PFSK-1 (cell line): Measurements from ENCODE around the gene SPG7.

Experiments
- FOXP2 ChIP-seq: optimal IDR thresholded peaks from 2 replicates; pipeline ENCODE3; 2011; ENCODE audit warnings: borderline replicate concordance, control low read depth, inconsistent platforms; ENCODE audit not compliant: insufficient read depth; ENCODE audit errors: extremely low read length, extremely low read depth
- POLR2AphosphoS5 ChIP-seq: IDR thresholded peaks from 2 replicates; pipeline ENCODE4 v1.6.1; 2012; ENCODE audit warnings: low read depth, mild to moderate bottlenecking, control low read depth, low read length, moderate library complexity
- SIN3A ChIP-seq: IDR thresholded peaks from 2 replicates; pipeline ENCODE4 v1.6.1; 2012; ENCODE audit warnings: mild to moderate bottlenecking, low read length, moderate library complexity, borderline replicate concordance; ENCODE audit not compliant: insufficient read depth
- TAF1 ChIP-seq: IDR thresholded peaks from 2 replicates; pipeline ENCODE4 v1.6.1; 2012; ENCODE audit warnings: low read length, control low read depth, borderline replicate concordance; ENCODE audit not compliant: insufficient read depth
- TF ChIP-seq, protein P1 (sequence below), 2 experiments: IDR thresholded peaks; 2 replicates each; pipeline versions ENCODE4 v1.6.1 to v1.8.0; 2011 to 2012; ENCODE audit warnings: low read depth in 2 of 2, low read length in 2 of 2, control low read depth in 1 of 2, inconsistent platforms in 1 of 2, mild to moderate bottlenecking in 1 of 2, moderate library complexity in 1 of 2; ENCODE audit not compliant: insufficient read depth in 1 of 2

DNA sequence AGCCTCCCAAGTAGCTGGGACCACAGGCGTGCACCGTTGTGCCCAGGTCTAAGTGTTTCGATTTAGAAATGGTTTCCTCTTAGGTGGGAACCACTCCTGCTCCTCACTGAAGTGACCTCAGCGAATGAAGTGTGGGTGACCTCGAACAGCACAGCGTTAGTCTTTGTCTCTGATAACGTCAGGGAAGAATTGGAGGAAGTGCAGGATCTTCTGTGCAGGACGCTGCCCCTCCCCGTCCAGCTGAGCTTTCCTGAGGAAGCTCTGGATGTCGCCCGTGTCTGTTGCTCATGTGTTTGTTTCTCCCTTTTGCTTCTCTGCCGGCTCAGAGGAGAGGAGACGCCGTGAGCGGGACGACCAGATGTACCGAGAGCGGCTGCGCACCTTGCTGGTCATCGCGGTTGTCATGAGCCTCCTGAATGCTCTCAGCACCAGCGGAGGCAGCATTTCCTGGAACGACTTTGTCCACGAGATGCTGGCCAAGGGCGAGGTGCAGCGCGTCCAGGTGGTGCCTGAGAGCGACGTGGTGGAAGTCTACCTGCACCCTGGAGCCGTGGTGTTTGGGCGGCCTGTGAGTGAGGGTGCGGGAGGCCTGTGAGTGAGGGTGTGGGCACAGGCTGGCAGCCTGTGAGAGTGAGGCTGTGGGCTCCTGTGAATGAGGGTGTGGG, 15.6 kb downstream of the SPG7 start:
- TF ChIP-seq, protein P1, sequence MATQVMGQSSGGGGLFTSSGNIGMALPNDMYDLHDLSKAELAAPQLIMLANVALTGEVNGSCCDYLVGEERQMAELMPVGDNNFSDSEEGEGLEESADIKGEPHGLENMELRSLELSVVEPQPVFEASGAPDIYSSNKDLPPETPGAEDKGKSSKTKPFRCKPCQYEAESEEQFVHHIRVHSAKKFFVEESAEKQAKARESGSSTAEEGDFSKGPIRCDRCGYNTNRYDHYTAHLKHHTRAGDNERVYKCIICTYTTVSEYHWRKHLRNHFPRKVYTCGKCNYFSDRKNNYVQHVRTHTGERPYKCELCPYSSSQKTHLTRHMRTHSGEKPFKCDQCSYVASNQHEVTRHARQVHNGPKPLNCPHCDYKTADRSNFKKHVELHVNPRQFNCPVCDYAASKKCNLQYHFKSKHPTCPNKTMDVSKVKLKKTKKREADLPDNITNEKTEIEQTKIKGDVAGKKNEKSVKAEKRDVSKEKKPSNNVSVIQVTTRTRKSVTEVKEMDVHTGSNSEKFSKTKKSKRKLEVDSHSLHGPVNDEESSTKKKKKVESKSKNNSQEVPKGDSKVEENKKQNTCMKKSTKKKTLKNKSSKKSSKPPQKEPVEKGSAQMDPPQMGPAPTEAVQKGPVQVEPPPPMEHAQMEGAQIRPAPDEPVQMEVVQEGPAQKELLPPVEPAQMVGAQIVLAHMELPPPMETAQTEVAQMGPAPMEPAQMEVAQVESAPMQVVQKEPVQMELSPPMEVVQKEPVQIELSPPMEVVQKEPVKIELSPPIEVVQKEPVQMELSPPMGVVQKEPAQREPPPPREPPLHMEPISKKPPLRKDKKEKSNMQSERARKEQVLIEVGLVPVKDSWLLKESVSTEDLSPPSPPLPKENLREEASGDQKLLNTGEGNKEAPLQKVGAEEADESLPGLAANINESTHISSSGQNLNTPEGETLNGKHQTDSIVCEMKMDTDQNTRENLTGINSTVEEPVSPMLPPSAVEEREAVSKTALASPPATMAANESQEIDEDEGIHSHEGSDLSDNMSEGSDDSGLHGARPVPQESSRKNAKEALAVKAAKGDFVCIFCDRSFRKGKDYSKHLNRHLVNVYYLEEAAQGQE (IDR thresholded peaks at IDR 0.05; ENCODE audit: insufficient read depth in 1 of 2, low read depth in 2 of 2, low read length in 2 of 2), result no peak
- TF ChIP-seq POLR2AphosphoS5 (no peak), TAF1 (no peak), SIN3A (no peak), FOXP2 (no peak)
